ENCODE results near the gene PACRG. TPM values are rescaled to one million over a fixed set of nuclear protein-coding genes. Genes with fewer than 3 reads are reported as not detected.

Gene PACRG
- total and polyA plus RNA-seq, 2 of the 13 experiments (the other 11 are each of a cell fraction or from before 2014, with no cell fraction given) = 0.13 TPM; not detected in 1

DNA sequence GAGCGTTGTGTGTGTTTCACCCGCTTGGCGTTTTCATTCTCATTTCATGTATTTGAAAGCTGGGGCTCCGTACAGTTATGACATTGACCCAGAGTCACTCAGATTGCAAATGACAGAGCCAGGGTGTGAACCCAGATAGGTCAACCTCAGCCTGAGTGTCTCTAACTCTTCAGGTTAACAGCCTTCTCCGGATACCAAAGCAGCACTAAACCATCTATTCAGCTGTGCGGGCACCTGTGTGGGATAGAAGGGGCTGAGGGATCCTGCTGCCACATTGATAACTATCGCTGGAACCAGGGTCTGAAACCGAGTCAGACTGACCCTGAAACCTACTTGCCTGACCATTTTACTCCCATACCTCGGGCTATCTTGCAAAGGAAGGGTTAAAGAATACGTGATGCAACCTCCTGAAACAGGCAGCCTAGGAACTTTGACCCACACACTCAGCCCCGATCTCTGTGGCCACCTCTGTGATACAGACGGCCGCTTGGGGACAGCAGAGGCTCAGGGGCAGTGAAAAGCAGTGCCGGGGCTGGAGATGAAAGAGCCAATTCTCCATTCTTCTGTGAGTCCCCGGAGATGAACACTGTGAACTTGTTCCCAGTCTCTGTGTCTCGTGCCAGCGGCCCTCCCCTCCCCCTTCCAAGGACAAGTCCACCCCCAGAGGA, 453.2 kb downstream of the PACRG start (continued):
- TF ChIP-seq MLLT10 (CRISPR knock-in tag; IDR thresholded peaks at IDR 0.05) (no peak), GTF3A (CRISPR knock-in tag; conservative IDR thresholded peaks at IDR 0.05) (no peak), SAFB2 (CRISPR knock-in tag; IDR thresholded peaks at IDR 0.05; ENCODE audit: borderline replicate concordance, low read depth) (no peak), MAFF (IDR thresholded peaks at IDR 0.05; ENCODE audit: low read depth, low read length) (no peak), ZNF839 (CRISPR knock-in tag; IDR thresholded peaks at IDR 0.05; ENCODE audit: borderline replicate concordance) (no peak), ZNF577 (CRISPR knock-in tag; IDR thresholded peaks at IDR 0.05; ENCODE audit: borderline replicate concordance, low read depth) (no peak), ZNF441 (CRISPR knock-in tag; IDR thresholded peaks at IDR 0.05; ENCODE audit: borderline replicate concordance) (0 out of 2 replicates have a peak, but pooled peaks have one; percentile 36), XRCC5 (optimal IDR thresholded peaks at IDR 0.05; ENCODE audit: low read length) (peak; percentile 99), ZBTB46 (CRISPR knock-in tag; IDR thresholded peaks at IDR 0.05; ENCODE audit: borderline replicate concordance) (no peak), ZNF367 (CRISPR knock-in tag; IDR thresholded peaks at IDR 0.05; ENCODE audit: borderline replicate concordance) (no peak), NR2F2 (IDR thresholded peaks at IDR 0.05; ENCODE audit: borderline replicate concordance, low read depth) (no peak; the same call in 1 of the 2 replicates), RAD51 (IDR thresholded peaks at IDR 0.05; ENCODE audit: borderline replicate concordance) (no peak), ARNTL (CRISPR knock-in tag; IDR thresholded peaks at IDR 0.05) (peak; percentile 61), NRL (CRISPR knock-in tag; IDR thresholded peaks at IDR 0.05; ENCODE audit: borderline replicate concordance) (no peak), CTCF (CRISPR knock-in tag; IDR thresholded peaks at IDR 0.05) (peak; percentile 99)
- TF ChIP-seq, protein P1, sequence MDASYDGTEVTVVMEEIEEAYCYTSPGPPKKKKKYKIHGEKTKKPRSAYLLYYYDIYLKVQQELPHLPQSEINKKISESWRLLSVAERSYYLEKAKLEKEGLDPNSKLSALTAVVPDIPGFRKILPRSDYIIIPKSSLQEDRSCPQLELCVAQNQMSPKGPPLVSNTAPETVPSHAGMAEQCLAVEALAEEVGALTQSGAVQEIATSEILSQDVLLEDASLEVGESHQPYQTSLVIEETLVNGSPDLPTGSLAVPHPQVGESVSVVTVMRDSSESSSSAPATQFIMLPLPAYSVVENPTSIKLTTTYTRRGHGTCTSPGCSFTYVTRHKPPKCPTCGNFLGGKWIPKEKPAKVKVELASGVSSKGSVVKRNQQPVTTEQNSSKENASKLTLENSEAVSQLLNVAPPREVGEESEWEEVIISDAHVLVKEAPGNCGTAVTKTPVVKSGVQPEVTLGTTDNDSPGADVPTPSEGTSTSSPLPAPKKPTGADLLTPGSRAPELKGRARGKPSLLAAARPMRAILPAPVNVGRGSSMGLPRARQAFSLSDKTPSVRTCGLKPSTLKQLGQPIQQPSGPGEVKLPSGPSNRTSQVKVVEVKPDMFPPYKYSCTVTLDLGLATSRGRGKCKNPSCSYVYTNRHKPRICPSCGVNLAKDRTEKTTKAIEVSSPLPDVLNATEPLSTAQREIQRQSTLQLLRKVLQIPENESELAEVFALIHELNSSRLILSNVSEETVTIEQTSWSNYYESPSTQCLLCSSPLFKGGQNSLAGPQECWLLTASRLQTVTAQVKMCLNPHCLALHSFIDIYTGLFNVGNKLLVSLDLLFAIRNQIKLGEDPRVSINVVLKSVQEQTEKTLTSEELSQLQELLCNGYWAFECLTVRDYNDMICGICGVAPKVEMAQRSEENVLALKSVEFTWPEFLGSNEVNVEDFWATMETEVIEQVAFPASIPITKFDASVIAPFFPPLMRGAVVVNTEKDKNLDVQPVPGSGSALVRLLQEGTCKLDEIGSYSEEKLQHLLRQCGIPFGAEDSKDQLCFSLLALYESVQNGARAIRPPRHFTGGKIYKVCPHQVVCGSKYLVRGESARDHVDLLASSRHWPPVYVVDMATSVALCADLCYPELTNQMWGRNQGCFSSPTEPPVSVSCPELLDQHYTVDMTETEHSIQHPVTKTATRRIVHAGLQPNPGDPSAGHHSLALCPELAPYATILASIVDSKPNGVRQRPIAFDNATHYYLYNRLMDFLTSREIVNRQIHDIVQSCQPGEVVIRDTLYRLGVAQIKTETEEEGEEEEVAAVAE (CRISPR knock-in tag; IDR thresholded peaks at IDR 0.05; ENCODE audit: borderline replicate concordance) = peak; percentile 91
- TF ChIP-seq, protein P2, sequence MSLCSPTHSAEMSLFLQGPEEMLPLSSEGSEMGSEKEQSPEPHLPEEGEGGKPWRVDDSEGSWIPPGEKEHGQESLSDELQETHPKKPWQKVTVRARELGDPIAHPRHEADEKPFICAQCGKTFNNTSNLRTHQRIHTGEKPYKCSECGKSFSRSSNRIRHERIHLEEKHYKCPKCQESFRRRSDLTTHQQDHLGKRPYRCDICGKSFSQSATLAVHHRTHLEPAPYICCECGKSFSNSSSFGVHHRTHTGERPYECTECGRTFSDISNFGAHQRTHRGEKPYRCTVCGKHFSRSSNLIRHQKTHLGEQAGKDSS (CRISPR knock-in tag; IDR thresholded peaks at IDR 0.05; ENCODE audit: borderline replicate concordance, low read depth) = peak; percentile 72; the same call in 1 of the 2 replicates
- TF ChIP-seq, protein P3, sequence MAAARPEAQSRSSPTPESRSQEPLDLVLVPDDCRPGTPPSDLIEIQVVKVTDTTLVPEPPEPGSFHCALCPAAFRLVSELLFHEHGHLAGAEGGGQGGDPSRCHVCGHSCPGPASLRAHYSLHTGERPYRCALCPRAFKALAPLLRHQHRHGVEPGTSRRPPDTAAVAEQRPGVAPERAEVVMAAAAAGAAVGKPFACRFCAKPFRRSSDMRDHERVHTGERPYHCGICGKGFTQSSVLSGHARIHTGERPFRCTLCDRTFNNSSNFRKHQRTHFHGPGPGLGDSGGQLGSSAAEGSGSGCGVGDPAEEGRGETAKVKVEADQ (CRISPR knock-in tag; IDR thresholded peaks at IDR 0.05; ENCODE audit: borderline replicate concordance) = peak; percentile 77; the same call in 1 of the 2 replicates
- TF ChIP-seq, protein P4, sequence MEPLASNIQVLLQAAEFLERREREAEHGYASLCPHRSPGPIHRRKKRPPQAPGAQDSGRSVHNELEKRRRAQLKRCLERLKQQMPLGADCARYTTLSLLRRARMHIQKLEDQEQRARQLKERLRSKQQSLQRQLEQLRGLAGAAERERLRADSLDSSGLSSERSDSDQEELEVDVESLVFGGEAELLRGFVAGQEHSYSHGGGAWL (CRISPR knock-in tag; IDR thresholded peaks at IDR 0.05) = no peak
